Measurements from ENCODE around the gene PAK4. TPM values are rescaled to one million over a fixed set of nuclear protein-coding genes. Genes with fewer than 3 reads are reported as not detected.

PAK4 gene
- total and polyA plus RNA-seq, 2 of the 13 experiments (the other 11 are each of a cell fraction or from before 2014, with no cell fraction given), result 9.5 to 17.8 TPM

GRCh38 chr19:39202998-39203355 lies 77.4 kb downstream of the PAK4 start:
- ATAC-seq (no peak), FAIRE-seq (no peak), DNase-seq (ENCODE audit: low spot score) (no peak)
- BruUV-seq (replicated peaks), result no TSS peak
- no peaks in the 10 kb centered on the region for H3K9me3 ChIP-seq (ENCODE audit: low read length)
- H3K4me3 ChIP-seq (replicated peaks in 1 of 3; ENCODE audit: insufficient read depth in 1 of 3, low read depth in 2 of 3, low read length in 3 of 3), result no peak overlapping the region
- no peak overlapping the region for H3K27ac ChIP-seq (ENCODE audit: extremely low read length, insufficient read depth, low read length)
- H3K36me3 ChIP-seq (replicated peaks in 1 of 2; ENCODE audit: control insufficient read depth in 1 of 2, insufficient read depth in 2 of 2, low read length in 2 of 2), result no peaks in the 10 kb centered on the region
- intact Hi-C loops (cut with micrococcal nuclease; ENCODE audit: unreplicated experiment) (no loop called here), in situ Hi-C loops (cut with HindIII; ENCODE audit: extremely low pct_ligation_motif_present, low pct_unique_long_range_greater_than_20kb) (no loop called here)
- peaks cover 8 to 55% of the 10 kb centered on the region in 2 experiments; a peak in 4 of 5 replicates for H3K27me3 ChIP-seq (ENCODE audit: control insufficient read depth in 1 of 2, insufficient read depth in 2 of 2, low read length in 2 of 2)
- H3K4me2 ChIP-seq (ENCODE audit: low read depth, low read length), result no peak overlapping the region
- ChIA-PET POLR2A (no interaction called here), CTCF (ENCODE audit: low intra/inter-chr PET ratio, low total read pairs) (no interaction called here)
- H3K79me2 ChIP-seq (ENCODE audit: insufficient read depth, low read length), result no peaks in the 10 kb centered on the region
- no peak for TF ChIP-seq ZBTB4 (CRISPR knock-in tag; IDR thresholded peaks at IDR 0.05; ENCODE audit: borderline replicate concordance)
- no peak for TF ChIP-seq ZNF18 (CRISPR knock-in tag; IDR thresholded peaks at IDR 0.05; ENCODE audit: insufficient replicate concordance)
- no peak for TF ChIP-seq KDM6A (CRISPR knock-in tag; IDR thresholded peaks at IDR 0.05; ENCODE audit: low read depth)
- no peak for TF ChIP-seq MIER3 (CRISPR knock-in tag; IDR thresholded peaks at IDR 0.05; ENCODE audit: borderline replicate concordance)
- no peaks in the 10 kb centered on the region for H4K20me1 ChIP-seq (ENCODE audit: insufficient read depth, low read length)
- no peak overlapping the region for H2AFZ ChIP-seq (ENCODE audit: low read length)
- no peak overlapping the region for H3K9ac ChIP-seq (ENCODE audit: insufficient read depth, low read depth, low read length)
- WGBS (ENCODE audit: low lambda C conversion rate), result no CpG with 5 or more reads among the region's 1 CpG
- H3K4me1 ChIP-seq (ENCODE audit: insufficient read depth, low read length), result peaks cover 9% of the 10 kb centered on the region; the same call in 1 of the 2 replicates

All from HepG2 (cell line).